ENCODE results near the gene PTPRN2. TPM values are rescaled to one million over a fixed set of nuclear protein-coding genes. Genes with fewer than 3 reads are reported as not detected.

PTPRN2 gene
- total and polyA plus RNA-seq, 4 experiments from 2014 or later = 1.7 to 2.6 (median 1.9) TPM

DNA sequence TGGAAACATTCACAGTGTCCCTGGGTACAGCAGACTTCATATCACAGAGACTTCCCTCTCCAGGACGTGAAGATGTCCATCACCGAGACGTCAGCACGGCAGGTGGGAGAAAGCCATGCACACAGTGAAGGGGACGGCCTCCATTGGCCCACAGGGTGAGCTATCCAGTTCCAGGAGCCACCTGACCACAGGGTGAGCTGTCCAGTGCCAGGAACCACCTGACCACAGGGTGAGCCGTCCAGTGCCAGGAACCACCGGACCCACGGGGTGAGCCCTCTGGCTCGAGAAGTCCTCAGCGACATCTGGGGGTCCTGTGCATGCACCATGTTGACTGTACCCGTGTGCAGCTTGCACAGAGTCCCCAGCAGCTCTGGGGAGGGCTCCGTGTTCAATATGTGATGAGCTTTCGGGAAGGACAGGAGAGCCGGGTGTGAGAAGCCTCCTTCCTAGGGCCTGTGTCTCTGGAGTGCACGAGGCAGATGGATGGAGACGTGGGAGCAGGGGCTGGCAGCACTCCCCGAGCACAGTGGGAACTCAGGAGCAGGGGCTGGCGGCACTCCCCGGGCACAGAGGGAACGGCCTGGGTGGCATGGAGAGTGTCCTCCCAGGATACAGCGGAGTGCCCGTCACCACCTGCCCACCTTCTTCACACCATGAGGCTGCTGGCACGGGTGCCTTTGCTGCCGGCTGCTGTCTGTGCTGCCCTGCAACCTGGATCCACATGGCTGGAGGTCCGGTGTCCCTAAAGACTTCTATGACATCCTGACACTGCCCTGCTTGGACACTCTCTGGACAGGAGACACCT lies 634.6 kb downstream of the PTPRN2 start:
- ChIA-PET POLR2A (ENCODE audit: partially characterized antibody) (no interaction called here), CTCF (ENCODE audit: partially characterized antibody) (no interaction called here)
- Mint-ChIP-seq H3K4me3 (no peak overlapping the region), H3K27me3 (peaks cover 3 to 14% of the 10 kb centered on the region in 2 donors), H3K36me3 (no peaks in the 10 kb centered on the region), H3K9me3 (peaks cover 0 to 4% (median 1%) of the 10 kb centered on the region in 8 donors), H3K4me1 (no peaks in the 10 kb centered on the region), H3K27ac (no peak overlapping the region)
- intact Hi-C loops (cut with micrococcal nuclease) = no loop called here
- DNase-seq = no peak
- Histone ChIP-seq H3K27ac (ENCODE audit: low read depth, low read length) (no peak overlapping the region), H3K9me3 (ENCODE audit: control insufficient read depth in 1 of 2, low read length in 2 of 2) (no peaks in the 10 kb centered on the region), H3K4me1 (ENCODE audit: insufficient read depth, low read length) (no peaks in the 10 kb centered on the region), H3K4me3 (ENCODE audit: low read length in 2 of 2) (no peak overlapping the region), H3K27me3 (ENCODE audit: insufficient read depth, low read length) (no peaks in the 10 kb centered on the region), H3K36me3 (ENCODE audit: insufficient read depth, low read length) (no peaks in the 10 kb centered on the region)

DNA sequence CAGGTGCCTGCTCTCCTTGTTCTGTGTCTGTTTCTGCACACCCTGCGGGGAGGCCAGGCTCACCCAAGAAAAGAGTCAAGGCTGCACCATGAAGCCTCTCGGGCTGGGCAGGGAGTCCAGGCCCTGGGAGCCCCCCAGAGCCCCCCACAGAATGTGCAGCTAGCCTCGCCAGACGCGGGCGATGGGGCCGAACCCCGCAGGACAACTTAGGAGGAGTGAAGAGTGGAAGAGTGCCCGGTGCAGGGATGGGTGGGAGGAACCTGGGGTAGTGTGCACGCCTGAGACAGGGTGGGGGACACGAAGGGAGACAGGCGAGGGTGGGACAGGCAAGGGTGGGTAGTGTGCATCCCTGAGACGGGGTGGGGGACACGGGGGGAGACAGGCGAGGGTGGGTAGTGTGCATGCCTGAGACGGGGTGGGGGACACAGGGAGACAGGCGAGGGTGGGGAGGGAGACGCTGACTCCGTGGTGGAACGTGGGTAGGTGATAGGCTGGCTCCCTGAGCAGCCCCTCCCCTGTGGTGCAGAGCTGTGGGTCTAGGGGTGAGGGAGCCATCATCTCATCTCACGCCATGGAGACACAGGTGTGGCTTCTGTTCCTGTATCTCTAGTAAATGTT lies 635.5 kb downstream of the PTPRN2 start:
- Mint-ChIP-seq H3K36me3 (no peaks in the 10 kb centered on the region), H3K9me3 (peaks cover 0 to 12% (median 6%) of the 10 kb centered on the region in 8 donors), H3K4me1 (no peaks in the 10 kb centered on the region), H3K4me3 (peak overlapping the region in 1 of 8 donors; percentile 22), H3K27ac (no peak overlapping the region), H3K27me3 (peaks cover 3 to 10% of the 10 kb centered on the region in 2 donors)
- H3K4me3 ChIP-seq (ENCODE audit: low read length in 2 of 2) = no peak overlapping the region
- no peak for DNase-seq
- no peak overlapping the region for H3K27ac ChIP-seq (ENCODE audit: low read depth, low read length)
- CTCF ChIA-PET (ENCODE audit: partially characterized antibody) = no interaction called here
- H3K36me3 ChIP-seq (ENCODE audit: insufficient read depth, low read length) = no peaks in the 10 kb centered on the region
- POLR2A ChIA-PET (ENCODE audit: partially characterized antibody) = no interaction called here
- no peaks in the 10 kb centered on the region for H3K27me3 ChIP-seq (ENCODE audit: insufficient read depth, low read length)
- intact Hi-C loops (cut with micrococcal nuclease) = no loop called here
- H3K9me3 ChIP-seq (ENCODE audit: control insufficient read depth in 1 of 2, low read length in 2 of 2) = no peaks in the 10 kb centered on the region
- H3K4me1 ChIP-seq (ENCODE audit: insufficient read depth, low read length) = no peaks in the 10 kb centered on the region

DNA sequence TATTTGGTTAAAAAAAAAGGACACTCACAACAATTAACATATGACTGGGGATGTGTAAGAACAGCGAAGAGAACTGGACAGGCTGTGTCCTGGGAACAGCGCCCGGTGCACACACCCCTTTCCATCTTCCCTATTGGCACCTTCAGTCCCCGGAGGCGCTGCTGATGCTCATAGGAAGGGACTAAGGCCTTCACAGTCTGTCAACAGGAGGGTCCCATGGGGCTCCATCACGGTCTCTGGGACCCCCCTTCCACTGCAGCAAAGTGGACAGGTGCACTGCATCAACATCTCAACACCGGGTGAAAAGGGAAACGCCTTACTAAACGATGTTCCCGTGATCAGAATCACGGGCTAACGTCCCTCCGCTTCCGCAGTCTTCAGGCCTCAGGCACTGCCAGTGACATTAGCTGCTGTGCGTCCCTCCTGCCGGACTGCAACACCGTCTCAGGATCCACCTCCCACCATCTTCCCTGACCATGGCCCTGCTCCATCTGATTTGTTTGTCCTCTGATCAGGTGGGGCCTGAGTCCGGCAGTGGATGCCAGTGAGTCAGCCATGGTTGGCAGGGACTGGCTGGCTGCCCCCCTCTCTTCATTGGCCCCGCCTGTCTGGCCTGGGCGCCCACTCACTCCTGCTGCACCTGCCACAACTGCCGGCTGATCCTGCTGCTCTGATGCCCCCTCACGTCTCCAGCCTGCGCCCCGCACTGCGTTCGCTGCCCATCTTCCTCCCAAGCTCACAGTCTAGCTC lies 636.1 kb downstream of the PTPRN2 start:
- Mint-ChIP-seq H3K4me3 (peak overlapping the region in 1 of 8 donors; percentile 22), H3K4me1 (no peaks in the 10 kb centered on the region), H3K36me3 (no peaks in the 10 kb centered on the region), H3K27ac (no peak overlapping the region), H3K27me3 (peaks cover 1 to 8% of the 10 kb centered on the region in 2 donors), H3K9me3 (peaks cover 0 to 16% (median 9%) of the 10 kb centered on the region in 8 donors)
- POLR2A ChIA-PET (ENCODE audit: partially characterized antibody) = no interaction called here
- Histone ChIP-seq H3K9me3 (ENCODE audit: control insufficient read depth in 1 of 2, low read length in 2 of 2) (no peaks in the 10 kb centered on the region), H3K4me1 (ENCODE audit: insufficient read depth, low read length) (no peaks in the 10 kb centered on the region), H3K27me3 (ENCODE audit: insufficient read depth, low read length) (no peaks in the 10 kb centered on the region), H3K4me3 (ENCODE audit: low read length in 2 of 2) (no peak overlapping the region), H3K36me3 (ENCODE audit: insufficient read depth, low read length) (no peaks in the 10 kb centered on the region), H3K27ac (ENCODE audit: low read depth, low read length) (no peak overlapping the region)
- CTCF ChIA-PET (ENCODE audit: partially characterized antibody) = no interaction called here
- intact Hi-C loops (cut with micrococcal nuclease) = no loop called here
- DNase-seq = no peak

DNA sequence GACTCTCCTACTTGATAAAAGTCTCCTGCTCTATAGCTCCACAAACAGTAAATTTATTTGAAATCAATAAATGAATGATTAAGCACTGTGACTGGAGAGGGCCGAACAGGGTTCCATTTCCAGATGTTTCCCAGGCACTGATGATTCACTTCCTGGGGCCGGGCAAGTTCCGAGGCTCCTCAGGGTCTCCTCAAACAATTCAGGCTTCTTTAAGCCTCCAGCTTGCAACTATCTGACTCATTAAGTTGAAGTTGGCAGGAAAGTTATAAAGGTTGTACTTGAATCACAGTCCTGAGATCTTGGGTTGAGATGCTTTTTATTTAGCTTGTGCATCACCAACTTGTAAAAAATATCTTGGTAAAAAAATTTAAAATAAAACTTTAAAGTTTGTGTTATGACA lies 637.9 kb downstream of the PTPRN2 start:
- Histone ChIP-seq H3K27me3 (ENCODE audit: insufficient read depth, low read length) (no peaks in the 10 kb centered on the region), H3K9me3 (ENCODE audit: control insufficient read depth in 1 of 2, low read length in 2 of 2) (no peaks in the 10 kb centered on the region), H3K27ac (ENCODE audit: low read depth, low read length) (no peak overlapping the region), H3K4me1 (ENCODE audit: insufficient read depth, low read length) (no peaks in the 10 kb centered on the region), H3K36me3 (ENCODE audit: insufficient read depth, low read length) (no peaks in the 10 kb centered on the region), H3K4me3 (ENCODE audit: low read length in 2 of 2) (no peak overlapping the region)
- no peaks in the 10 kb centered on the region for H3K4me1 Mint-ChIP-seq
- H3K27ac Mint-ChIP-seq = no peak overlapping the region
- DNase-seq = no peak
- intact Hi-C loops (cut with micrococcal nuclease) = no loop called here
- H3K9me3 Mint-ChIP-seq = peaks cover 0 to 16% (median 12%) of the 10 kb centered on the region in 8 donors
- H3K4me3 Mint-ChIP-seq = no peak overlapping the region
- POLR2A ChIA-PET (ENCODE audit: partially characterized antibody) = no interaction called here
- peaks cover 3 to 8% of the 10 kb centered on the region in 2 donors for H3K27me3 Mint-ChIP-seq
- no peaks in the 10 kb centered on the region for H3K36me3 Mint-ChIP-seq
- CTCF ChIA-PET (ENCODE audit: partially characterized antibody) = no interaction called here

DNA sequence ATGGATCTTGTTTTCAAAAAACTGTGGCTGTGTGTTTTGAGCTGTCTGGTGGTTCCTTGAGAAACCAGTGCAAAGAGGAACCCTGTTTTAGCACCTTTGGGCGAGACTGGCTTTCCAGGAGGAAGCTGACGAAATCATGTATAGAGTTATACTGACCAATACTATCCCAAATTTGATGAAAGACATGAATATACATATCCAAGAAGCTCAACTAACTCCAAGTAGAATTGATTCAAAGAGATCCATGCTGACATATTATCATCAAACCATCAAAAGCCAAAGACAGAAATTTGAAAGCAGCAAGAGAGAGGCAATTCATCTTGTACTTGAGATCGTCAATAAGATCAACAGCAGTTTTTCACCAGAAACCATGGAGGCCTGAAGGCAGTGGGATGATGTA lies 640.1 kb downstream of the PTPRN2 start:
- Mint-ChIP-seq H3K27ac (no peak overlapping the region), H3K27me3 (peaks cover 3 to 7% of the 10 kb centered on the region in 2 donors), H3K36me3 (no peaks in the 10 kb centered on the region), H3K9me3 (peaks cover 0 to 18% (median 12%) of the 10 kb centered on the region in 8 donors), H3K4me1 (no peaks in the 10 kb centered on the region), H3K4me3 (no peak overlapping the region)
- no peaks in the 10 kb centered on the region for H3K27me3 ChIP-seq (ENCODE audit: insufficient read depth, low read length)
- H3K4me1 ChIP-seq (ENCODE audit: insufficient read depth, low read length) = no peaks in the 10 kb centered on the region
- CTCF ChIA-PET (ENCODE audit: partially characterized antibody) = no interaction called here
- POLR2A ChIA-PET (ENCODE audit: partially characterized antibody) = no interaction called here
- H3K4me3 ChIP-seq (ENCODE audit: low read length in 2 of 2) = no peak overlapping the region
- no peaks in the 10 kb centered on the region for H3K9me3 ChIP-seq (ENCODE audit: control insufficient read depth in 1 of 2, low read length in 2 of 2)
- intact Hi-C loops (cut with micrococcal nuclease) = no loop called here
- no peak for DNase-seq
- no peaks in the 10 kb centered on the region for H3K36me3 ChIP-seq (ENCODE audit: insufficient read depth, low read length)
- no peak overlapping the region for H3K27ac ChIP-seq (ENCODE audit: low read depth, low read length)

DNA sequence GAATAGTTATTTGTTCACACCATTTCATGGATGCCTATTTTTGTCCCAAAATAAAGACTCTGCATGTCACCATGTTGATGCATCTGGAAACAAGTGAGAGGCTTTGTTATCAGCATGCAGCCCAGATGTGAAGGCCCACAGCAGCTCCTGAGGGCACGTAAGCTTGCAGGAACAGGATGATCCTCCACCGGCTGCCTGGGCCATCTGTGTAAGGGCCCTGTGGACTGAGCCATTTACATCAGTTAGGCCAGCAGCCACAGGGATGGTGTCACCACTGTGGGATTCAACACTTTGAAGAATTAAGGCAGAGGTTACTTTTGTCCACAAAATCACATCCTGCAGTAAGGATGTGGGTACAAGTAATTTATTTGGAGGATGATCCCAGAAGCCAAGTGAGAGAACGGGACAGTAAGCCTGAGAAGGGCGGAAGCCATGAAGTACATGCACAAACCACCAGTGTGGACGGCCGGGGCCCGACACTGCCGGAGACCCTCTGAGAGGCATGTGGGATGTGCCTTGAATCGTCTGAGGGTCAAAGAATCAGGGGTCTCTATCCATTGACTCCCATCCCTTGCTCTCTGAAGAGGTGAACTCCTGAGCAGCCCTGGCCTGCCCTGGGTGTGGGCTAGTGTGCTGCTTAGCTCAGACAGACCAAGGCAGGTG lies 641.1 kb downstream of the PTPRN2 start:
- intact Hi-C loops (cut with micrococcal nuclease) = no loop called here
- Mint-ChIP-seq H3K36me3 (no peaks in the 10 kb centered on the region), H3K27ac (no peak overlapping the region), H3K27me3 (peaks cover 3 to 7% of the 10 kb centered on the region in 2 donors), H3K9me3 (peaks cover 0 to 18% (median 12%) of the 10 kb centered on the region in 8 donors), H3K4me3 (no peak overlapping the region), H3K4me1 (no peaks in the 10 kb centered on the region)
- H3K4me1 ChIP-seq (ENCODE audit: insufficient read depth, low read length) = no peaks in the 10 kb centered on the region
- no peak for DNase-seq
- H3K27me3 ChIP-seq (ENCODE audit: insufficient read depth, low read length) = no peaks in the 10 kb centered on the region
- H3K9me3 ChIP-seq (ENCODE audit: control insufficient read depth in 1 of 2, low read length in 2 of 2) = no peaks in the 10 kb centered on the region
- no peak overlapping the region for H3K4me3 ChIP-seq (ENCODE audit: low read length in 2 of 2)
- POLR2A ChIA-PET (ENCODE audit: partially characterized antibody) = no interaction called here
- CTCF ChIA-PET (ENCODE audit: partially characterized antibody) = no interaction called here
- H3K36me3 ChIP-seq (ENCODE audit: insufficient read depth, low read length) = no peaks in the 10 kb centered on the region
- H3K27ac ChIP-seq (ENCODE audit: low read depth, low read length) = no peak overlapping the region

DNA sequence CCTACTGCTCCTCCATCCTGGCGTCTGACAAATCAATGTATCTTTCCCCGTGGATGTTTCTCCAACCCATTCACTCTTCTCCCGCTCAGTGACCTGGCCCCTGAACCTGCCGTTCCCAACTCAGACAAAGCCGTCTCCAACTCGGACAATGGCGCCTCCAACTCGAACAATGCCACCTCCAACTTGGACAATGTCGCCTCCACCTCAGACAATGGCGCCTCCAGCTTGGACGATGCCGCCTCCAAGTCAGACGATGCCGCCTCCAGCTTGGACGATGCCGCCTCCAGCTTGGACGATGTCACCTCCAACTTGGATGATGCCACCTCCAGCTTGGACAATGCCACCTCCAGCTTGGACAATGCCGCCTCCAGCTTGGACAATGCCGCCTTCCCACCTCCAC lies 642.2 kb downstream of the PTPRN2 start:
- no peak overlapping the region for H3K4me3 Mint-ChIP-seq
- no peaks in the 10 kb centered on the region for H3K36me3 Mint-ChIP-seq
- H3K27me3 Mint-ChIP-seq = peaks cover 2 to 7% of the 10 kb centered on the region in 2 donors
- POLR2A ChIA-PET (ENCODE audit: partially characterized antibody) = no interaction called here
- H3K27ac ChIP-seq (ENCODE audit: low read depth, low read length) = no peak overlapping the region
- no peaks in the 10 kb centered on the region for H3K27me3 ChIP-seq (ENCODE audit: insufficient read depth, low read length)
- no peaks in the 10 kb centered on the region for H3K4me1 ChIP-seq (ENCODE audit: insufficient read depth, low read length)
- no peaks in the 10 kb centered on the region for H3K36me3 ChIP-seq (ENCODE audit: insufficient read depth, low read length)
- peaks cover 0 to 18% (median 12%) of the 10 kb centered on the region in 8 donors for H3K9me3 Mint-ChIP-seq
- no peak overlapping the region for H3K4me3 ChIP-seq (ENCODE audit: low read length in 2 of 2)
- CTCF ChIA-PET (ENCODE audit: partially characterized antibody) = no interaction called here
- intact Hi-C loops (cut with micrococcal nuclease) = no loop called here
- no peaks in the 10 kb centered on the region for H3K4me1 Mint-ChIP-seq
- no peaks in the 10 kb centered on the region for H3K9me3 ChIP-seq (ENCODE audit: control insufficient read depth in 1 of 2, low read length in 2 of 2)
- DNase-seq = no peak
- H3K27ac Mint-ChIP-seq = no peak overlapping the region

Measured in CD4-positive, alpha-beta memory T cell (primary cell).